Stimulated activated CD4-positive, alpha-beta T cell treated with anti-CD3 and anti-CD28 coated beads, TNF-alpha, amount 100 ng/mL, for 1 hour (primary cell): ENCODE results near the gene CAMTA2.

Source experiments
- DNase-seq, 3 donors: peaks; one replicate each; pipeline ENCODE4 v3.0.0-alpha.2; 2020; ENCODE audit warnings: low read depth in 3 of 3, low spot score in 1 of 3

The CAMTA2 gene

GRCh38 chr17:4968486-4969046 is 18.9 kb downstream of the CAMTA2 start:
- peak in 1 of 3 donors; percentile 18 for DNase-seq

DNA sequence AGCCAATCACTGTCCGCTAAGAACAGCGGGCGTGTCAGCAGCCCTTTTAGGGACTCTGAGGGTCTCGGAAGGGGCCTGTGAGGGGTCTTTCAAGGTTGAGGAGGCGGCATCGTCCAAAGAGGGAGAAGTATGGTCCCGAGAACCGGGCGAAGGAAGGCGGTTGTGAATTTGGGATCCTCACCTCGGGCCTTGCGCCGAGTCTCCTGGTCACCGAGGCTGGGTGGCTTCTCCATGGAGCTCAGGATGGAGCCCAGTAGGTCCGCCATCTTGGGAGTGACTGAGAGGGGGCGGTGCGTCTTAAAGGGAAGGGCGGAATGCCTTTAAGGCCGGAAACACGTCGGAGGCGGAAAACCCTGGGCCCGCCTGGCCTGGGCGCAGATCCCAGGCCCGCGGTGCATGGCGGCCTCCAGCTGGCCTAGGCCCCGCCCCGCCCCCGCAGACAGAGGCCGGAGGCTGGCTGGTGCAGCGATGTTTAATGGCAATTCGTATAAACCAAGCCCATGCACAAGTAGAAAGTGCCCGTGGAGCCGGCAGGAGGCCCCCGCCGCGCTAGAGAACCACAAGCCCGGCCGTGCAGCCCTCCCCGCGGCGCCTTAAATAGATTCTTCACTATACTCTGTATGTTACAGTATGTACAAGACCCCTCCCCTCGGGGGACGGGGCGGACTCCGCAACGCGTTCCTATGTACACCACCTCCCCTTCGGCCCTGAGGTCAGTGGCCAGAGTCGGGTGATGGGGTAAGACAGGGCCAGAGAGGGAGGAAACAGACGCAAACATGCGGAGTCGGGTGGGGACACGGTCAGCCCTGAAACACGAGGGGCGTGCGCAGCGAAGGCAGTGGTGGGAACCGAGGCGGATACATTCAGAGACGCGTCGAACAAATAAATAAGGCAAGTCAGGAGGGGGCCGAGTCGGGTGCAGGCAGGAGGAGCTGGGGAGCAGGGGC is 19.7 kb downstream of the CAMTA2 start, which contains the start of gene SPAG7:
Gene SPAG7, minus strand, starts transcription at position 279 of the 947 bp plus-strand sequence. Its CDS starts 13 bp downstream, at position 266.
- peak; percentile 86 to 92 (median 89) for DNase-seq

GRCh38 chr17:4966844-4967538 is 20.5 kb downstream of the CAMTA2 start:
- DNase-seq = peak; percentile 75 to 93 (median 84)

- DNase-seq = no peak
Observed at GRCh38 chr17:4965311-4965986, 22.0 kb downstream of the CAMTA2 start.

DNA sequence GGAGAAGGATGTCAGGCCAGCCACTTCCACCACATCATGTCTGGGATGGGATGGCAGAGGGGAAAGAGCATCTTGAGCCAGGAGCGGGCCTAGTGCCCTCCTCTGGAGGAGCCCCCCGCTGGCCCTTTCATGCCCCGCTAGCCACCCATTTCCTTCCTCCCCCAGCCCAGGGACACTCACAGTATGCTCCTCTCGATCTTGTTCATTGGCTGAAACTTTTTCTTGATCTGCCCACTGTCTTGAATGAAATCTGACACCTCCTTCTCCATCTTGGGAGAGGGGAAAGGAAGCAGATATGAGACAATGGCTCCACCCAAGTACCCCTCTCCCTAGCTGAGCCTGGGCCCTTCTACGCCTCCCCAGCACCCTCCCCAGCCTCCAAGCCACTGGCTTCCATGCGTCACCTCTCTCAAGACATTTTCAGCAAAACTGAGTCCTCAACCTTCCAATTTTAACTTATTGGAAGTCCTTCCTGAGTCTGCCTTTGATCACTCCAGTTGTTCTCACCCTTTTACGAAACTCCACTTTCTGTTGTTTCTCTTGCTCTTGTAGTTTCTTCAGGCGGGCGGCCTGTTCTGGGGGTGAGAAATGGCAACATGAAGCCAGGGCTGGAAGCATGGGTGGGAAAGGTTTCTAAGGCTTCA is 27.1 kb downstream of the CAMTA2 start:
- no peak for DNase-seq

GRCh38 chr17:4959261-4959965 is 28.1 kb downstream of the CAMTA2 start:
- no peak for DNase-seq

DNA sequence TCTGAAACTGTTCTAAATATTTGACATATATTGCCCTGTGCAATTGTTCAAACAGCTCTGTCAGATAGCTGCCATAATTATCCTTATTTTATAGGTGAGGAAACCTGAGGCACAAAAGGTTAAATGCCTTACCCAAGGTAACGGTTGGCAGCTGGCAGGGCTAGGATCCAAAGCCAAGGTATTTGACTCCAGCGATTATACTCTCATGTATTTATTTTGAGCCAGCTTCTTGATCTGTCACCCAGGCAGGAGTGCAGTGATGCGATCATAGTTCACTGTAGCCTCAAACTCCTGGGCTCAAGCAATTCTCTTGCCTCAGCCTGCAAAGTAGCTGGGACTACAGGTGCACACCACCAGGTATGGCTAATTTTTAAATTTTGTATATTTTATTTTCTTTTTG is 29.4 kb downstream of the CAMTA2 start:
- no peak for DNase-seq

GRCh38 chr17:4956493-4957061 is 30.9 kb downstream of the CAMTA2 start:
- DNase-seq = peak in 1 of 3 donors; percentile 41

- no peak for DNase-seq
Observed at GRCh38 chr17:4955091-4955490, 32.4 kb downstream of the CAMTA2 start.

DNA sequence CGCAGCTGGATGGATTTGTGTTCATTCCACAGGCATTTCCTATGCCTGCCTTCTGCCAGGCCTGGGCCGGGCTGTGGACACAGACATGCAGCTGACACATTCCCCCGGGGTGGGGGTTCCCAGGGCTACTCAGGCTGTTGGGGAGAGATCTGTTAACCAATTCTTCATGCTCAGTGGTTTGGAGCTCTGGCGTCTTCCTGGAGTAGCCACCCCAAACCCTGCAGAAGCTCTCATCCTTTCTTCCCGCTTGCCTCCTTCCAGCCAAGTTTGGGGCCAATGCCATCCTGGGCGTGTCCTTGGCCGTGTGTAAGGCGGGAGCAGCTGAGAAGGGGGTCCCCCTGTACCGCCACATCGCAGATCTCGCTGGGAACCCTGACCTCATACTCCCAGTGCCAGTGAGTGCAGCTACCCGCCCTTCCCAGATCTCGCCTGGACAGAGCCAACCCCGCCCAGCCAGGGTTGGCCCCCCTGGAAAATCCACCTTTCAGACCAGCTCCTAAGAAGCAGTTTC is 34.0 kb downstream of the CAMTA2 start:
- no peak for DNase-seq

DNA sequence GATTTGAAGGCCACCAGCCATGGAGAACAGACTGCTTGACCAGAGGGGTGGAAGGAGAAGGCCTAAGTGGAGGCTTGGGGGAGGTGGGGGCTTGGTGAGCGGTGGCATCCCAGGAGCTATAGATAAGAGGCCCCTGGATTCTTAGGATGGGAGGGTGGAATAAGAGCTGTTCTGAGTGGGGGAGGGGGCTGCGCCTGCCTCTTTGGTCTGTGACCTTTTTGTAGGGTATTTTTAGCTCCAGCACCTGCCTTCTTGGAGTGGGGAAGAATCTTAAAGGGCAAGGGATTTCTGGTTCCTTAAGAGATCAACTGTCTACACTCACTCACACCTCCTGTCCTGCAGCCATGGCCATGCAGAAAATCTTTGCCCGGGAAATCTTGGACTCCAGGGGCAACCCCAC is 36.0 kb downstream of the CAMTA2 start:
- no peak for DNase-seq

DNA sequence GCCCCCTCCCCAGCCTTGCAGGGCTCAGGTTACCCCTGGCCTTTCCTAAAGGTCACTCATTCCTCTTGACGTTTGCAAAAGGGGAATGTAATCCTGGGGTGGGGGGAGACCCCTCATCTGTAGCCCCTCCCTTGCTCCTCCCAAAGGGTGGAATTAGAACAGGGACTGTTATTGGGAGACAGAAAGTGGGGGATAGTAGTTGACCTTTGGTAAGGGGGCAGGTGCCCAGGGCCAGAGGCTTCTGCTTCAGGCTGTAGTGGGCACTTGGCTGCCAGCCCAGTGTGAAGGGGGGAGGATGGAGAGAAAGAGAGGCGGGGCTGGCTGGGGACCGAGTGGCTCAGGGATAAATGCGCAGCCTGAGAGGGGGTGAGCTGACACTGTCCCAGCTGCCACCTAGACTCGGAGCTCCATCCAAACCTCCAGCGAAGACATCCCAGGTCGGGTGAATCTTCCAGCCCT is 36.7 kb downstream of the CAMTA2 start, which contains the start of gene ENO3:
Gene ENO3, plus strand, starts transcription at position 374 of the 459 bp plus-strand sequence. CDS start 711 bp downstream, outside the sequence.
- DNase-seq = no peak

DNA sequence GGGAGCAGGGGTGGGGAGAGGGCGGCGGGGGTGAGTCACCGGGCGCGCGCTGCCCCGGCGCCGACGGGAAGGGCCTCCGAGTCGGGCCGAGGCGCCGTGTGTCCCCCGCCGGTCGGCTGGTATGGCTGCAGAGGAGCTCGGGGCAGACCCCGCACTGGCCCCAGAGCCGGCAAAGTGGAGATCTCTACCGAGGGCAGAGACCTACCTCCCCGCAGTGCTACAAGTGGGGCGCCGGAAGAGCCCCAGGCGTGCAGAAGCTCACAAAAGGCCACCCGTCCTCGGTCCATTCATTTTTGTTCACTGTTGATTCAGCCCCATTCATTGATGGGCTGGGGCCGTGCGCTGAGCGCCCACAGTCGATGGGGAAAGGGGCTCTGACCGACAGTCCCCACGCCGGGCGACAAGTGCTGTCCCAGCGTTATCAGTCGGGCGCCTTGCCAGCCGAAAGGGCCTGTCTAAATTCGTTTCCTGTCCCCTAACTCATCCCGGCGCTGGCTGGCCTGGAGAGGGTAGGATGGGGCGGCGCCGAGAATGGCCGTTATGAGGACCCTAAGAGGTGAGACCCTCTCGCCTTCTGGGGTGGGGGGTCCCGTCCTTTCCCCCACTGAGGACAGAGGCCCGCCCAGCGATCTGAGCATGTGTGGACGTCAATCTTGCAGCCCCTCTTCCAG is 37.3 kb downstream of the CAMTA2 start:
- peak in 1 of 3 donors; percentile 44 for DNase-seq

DNA sequence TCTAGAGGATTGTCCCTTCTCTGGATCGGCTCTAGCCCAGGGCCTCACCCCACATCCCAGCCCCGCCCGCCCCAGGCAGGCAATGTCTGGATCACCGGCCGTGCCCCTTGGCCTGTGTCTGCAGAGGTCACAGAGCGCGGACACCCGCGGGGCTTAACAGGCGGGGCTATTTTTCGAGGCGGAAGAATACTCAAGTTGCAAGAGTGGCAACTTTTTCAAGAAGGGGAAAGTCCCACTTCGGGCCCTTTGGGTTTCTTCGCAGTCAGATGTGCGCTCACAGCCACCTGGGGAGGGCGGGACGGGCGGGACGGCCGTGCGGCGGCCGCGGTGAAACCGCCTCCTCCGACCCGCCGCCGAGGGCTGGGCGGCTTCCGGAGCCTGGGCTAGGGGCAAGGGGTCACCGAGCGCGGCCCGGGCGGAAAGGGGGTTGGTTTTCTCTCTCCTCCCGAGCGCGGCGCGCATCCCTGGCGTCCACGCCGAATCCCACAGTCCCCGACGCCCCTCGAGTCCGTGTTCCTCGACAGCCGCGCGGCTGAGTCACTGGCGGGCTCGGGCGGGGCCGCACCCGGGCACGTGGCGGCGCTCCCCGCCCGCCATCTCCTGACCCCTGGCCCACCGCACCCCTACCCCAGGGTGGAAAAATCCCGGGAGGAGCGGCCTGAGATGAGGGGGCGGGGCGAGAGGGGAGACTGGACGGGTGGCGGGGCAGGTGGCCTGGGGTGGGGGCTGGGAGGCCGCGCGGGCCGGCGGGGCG is 38.0 kb downstream of the CAMTA2 start:
- DNase-seq = peak; percentile 52 to 66 (median 64)

- peak in 2 of 3 donors; percentile 35 to 57 for DNase-seq
Observed at GRCh38 chr17:4948931-4949320, 38.5 kb downstream of the CAMTA2 start.

- peak; percentile 81 to 83 (median 81) for DNase-seq
Observed at GRCh38 chr17:4948166-4948930, 39.1 kb downstream of the CAMTA2 start, which contains the start of gene PFN1. Gene PFN1, minus strand, starts transcription at chr17:4948530. Its CDS starts 136 bp downstream, at chr17:4948394.
